KMS-11 (cell line): Measurements from ENCODE around the gene CCDC152.

Source experiments
- H2AFZ ChIP-seq: fragments of 200-600 bp; sonication (generic); 2 replicates; pipeline ENCODE4 v1.6.1; 2016; ENCODE audit warnings: antibody characterized with exemption, mixed run types, low read depth
- H3K27ac ChIP-seq: fragments of 200-600 bp; sonication (generic); 2 replicates; pipeline ENCODE4 v1.6.1; 2016; ENCODE audit warnings: mild to moderate bottlenecking, mixed run types
- H3K27me3 ChIP-seq: fragments of 200-600 bp; sonication (generic); 2 replicates; pipeline ENCODE4 v1.6.1; 2017; ENCODE audit warnings: mild to moderate bottlenecking, low read depth, mixed run types, moderate library complexity; ENCODE audit not compliant: insufficient read depth
- H3K36me3 ChIP-seq: fragments of 200-600 bp; sonication (generic); 2 replicates; pipeline ENCODE4 v1.6.1; 2017; ENCODE audit warnings: mild to moderate bottlenecking, mixed run types; ENCODE audit not compliant: insufficient read depth
- H3K4me1 ChIP-seq: fragments of 200-600 bp; sonication (generic); 2 replicates; pipeline ENCODE4 v1.6.1; 2016; ENCODE audit warnings: mild to moderate bottlenecking, low read depth, mixed run types; ENCODE audit not compliant: poor library complexity, severe bottlenecking
- H3K4me2 ChIP-seq: fragments of 200-600 bp; sonication (generic); 2 replicates; pipeline ENCODE4 v1.7.0; 2016; ENCODE audit warnings: mild to moderate bottlenecking, mixed run types
- H3K4me3 ChIP-seq: fragments of 200-600 bp; sonication (generic); IDR thresholded peaks from 2 replicates; pipeline ENCODE4 v1.6.1; 2017; ENCODE audit warnings: low read depth, low read length, mixed read lengths; ENCODE audit not compliant: insufficient read depth
- H3K79me2 ChIP-seq: fragments of 200-600 bp; sonication (generic); 2 replicates; pipeline ENCODE4 v1.6.1; 2016; ENCODE audit warnings: low read depth, mixed run types; ENCODE audit not compliant: insufficient read depth
- H3K9ac ChIP-seq: fragments of 200-600 bp; sonication (generic); 2 replicates; pipeline ENCODE4 v1.6.1; 2016; ENCODE audit warnings: mild to moderate bottlenecking, mixed run types
- H4K20me1 ChIP-seq: fragments of 200-600 bp; sonication (generic); 2 replicates; pipeline ENCODE4 v1.6.1; 2016; ENCODE audit warnings: mild to moderate bottlenecking, mixed run types; ENCODE audit not compliant: insufficient read depth
- CTCF ChIP-seq: fragments of 200-600 bp; sonication (generic); conservative IDR thresholded peaks from 2 replicates; pipeline ENCODE4 v1.6.1; 2017; ENCODE audit warnings: low read depth, mild to moderate bottlenecking, antibody characterized with exemption, low read length, moderate library complexity, mixed read lengths

Gene CCDC152

GRCh38 chr5:42800748-42801330 is 44.2 kb downstream of the CCDC152 start:
- no peaks in the 10 kb centered on the region for H3K27me3 ChIP-seq
- no peaks in the 10 kb centered on the region for H3K36me3 ChIP-seq
- no peak overlapping the region for H3K4me3 ChIP-seq
- H2AFZ ChIP-seq: no peak overlapping the region
- TF ChIP-seq CTCF: no peak
- H3K9ac ChIP-seq: no peak overlapping the region
- no peak overlapping the region for H3K4me2 ChIP-seq
- no peaks in the 10 kb centered on the region for H3K4me1 ChIP-seq
- H3K27ac ChIP-seq: no peak overlapping the region
- H4K20me1 ChIP-seq: no peaks in the 10 kb centered on the region
- H3K79me2 ChIP-seq: no peaks in the 10 kb centered on the region

- H3K27ac ChIP-seq: no peak overlapping the region
- H3K4me1 ChIP-seq: no peaks in the 10 kb centered on the region
- no peak overlapping the region for H3K4me3 ChIP-seq
- TF ChIP-seq CTCF: no peak
- H3K4me2 ChIP-seq: no peak overlapping the region
- H2AFZ ChIP-seq: no peak overlapping the region
- no peaks in the 10 kb centered on the region for H3K36me3 ChIP-seq
- H3K79me2 ChIP-seq: no peaks in the 10 kb centered on the region
- no peaks in the 10 kb centered on the region for H3K27me3 ChIP-seq
- no peak overlapping the region for H3K9ac ChIP-seq
- H4K20me1 ChIP-seq: no peaks in the 10 kb centered on the region
These were observed 45.0 kb downstream of the CCDC152 start for GRCh38 chr5:42801516-42802166.

GRCh38 chr5:42804717-42805339 is 48.2 kb downstream of the CCDC152 start:
- no peak for TF ChIP-seq CTCF
- no peaks in the 10 kb centered on the region for H3K36me3 ChIP-seq
- H3K9ac ChIP-seq: no peak overlapping the region
- H3K27me3 ChIP-seq: no peaks in the 10 kb centered on the region
- no peaks in the 10 kb centered on the region for H4K20me1 ChIP-seq
- no peak overlapping the region for H3K4me2 ChIP-seq
- H3K4me3 ChIP-seq: no peak overlapping the region
- no peak overlapping the region for H2AFZ ChIP-seq
- no peak overlapping the region for H3K27ac ChIP-seq
- H3K4me1 ChIP-seq: no peaks in the 10 kb centered on the region
- H3K79me2 ChIP-seq: no peaks in the 10 kb centered on the region

GRCh38 chr5:42806004-42806700 is 49.5 kb downstream of the CCDC152 start:
- no peak overlapping the region for H3K27ac ChIP-seq
- no peak overlapping the region for H3K4me2 ChIP-seq
- H3K9ac ChIP-seq: no peak overlapping the region
- no peaks in the 10 kb centered on the region for H3K79me2 ChIP-seq
- no peaks in the 10 kb centered on the region for H4K20me1 ChIP-seq
- peaks cover 6% of the 10 kb centered on the region for H3K4me1 ChIP-seq
- no peaks in the 10 kb centered on the region for H3K27me3 ChIP-seq
- H3K36me3 ChIP-seq: no peaks in the 10 kb centered on the region
- no peak overlapping the region for H3K4me3 ChIP-seq
- no peak overlapping the region for H2AFZ ChIP-seq
- TF ChIP-seq CTCF: no peak
